HG02973 (cell line): ENCODE results near the gene SPATA31D3.
"Not testable (repeated sequence)": the region's sequence is repeated elsewhere in the genome, so short reads cannot be mapped to it uniquely, and the experiment has no call there.

ENCODE experiments used
- ATAC-seq: cut with Tn5 transposase; IDR thresholded peaks from one replicate; pipeline ENCODE4 v1.9.1; 2021; ENCODE audit warnings: moderate library complexity; ENCODE audit not compliant: unreplicated experiment

SPATA31D3 gene

DNA sequence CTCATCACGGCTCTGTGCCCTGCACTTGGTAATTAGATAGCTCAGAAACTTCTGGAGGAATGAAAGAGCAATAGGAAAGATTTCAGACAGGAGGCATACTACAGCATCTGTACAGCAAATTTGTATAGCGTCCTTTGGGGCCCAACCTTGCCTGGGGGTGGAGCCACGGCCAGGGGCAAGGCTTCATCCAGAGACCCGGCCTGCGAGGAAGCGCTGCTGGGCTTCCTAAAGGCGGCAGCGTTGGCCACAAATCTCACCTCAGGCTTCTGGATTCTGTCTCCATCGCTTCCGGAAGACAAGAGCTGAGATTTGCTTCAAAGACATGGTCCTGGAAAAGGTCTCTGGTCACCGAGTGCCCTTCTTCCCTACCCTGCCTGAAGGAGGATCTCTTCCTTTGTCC, 33.1 kb downstream of the SPATA31D3 start:
- ATAC-seq, result no peak

DNA sequence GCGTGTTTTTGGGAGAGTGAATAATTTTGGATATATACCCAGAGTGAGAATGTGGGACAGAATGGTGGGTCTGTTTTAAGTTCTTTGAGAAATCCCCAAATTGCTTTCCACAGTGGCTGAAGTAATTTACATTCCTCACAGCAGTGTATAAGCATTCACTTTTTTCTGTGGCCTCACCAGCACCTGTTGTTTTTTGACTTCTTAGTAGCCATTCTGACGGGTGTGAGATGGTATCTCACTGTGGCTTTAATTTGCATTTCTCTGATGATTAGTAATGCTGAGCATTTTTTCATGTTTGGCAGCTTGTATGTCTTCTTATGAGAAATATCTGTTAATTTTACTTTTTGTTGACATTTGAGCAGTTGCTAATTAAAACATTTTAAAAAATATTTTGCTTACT, 35.9 kb downstream of the SPATA31D3 start:
- no peak for ATAC-seq

DNA sequence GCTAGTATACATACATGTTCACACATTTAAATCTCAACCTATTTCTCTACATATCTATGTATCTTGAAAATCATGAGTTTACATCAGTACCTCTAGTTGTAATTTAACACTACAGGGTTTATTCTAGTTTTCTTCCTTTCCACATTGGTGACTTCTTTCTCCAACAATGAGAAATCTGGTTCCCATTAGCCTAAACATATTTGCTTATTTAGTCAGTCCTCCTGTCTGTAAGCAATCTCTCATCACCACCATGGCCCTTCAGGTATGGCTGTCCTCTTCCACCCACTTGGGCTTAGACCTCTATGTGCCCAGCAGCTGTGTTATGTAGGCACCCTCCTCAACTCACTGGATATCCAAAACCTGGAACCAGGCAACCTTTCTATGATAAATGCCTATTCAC, 37.3 kb downstream of the SPATA31D3 start:
- ATAC-seq, result no peak

DNA sequence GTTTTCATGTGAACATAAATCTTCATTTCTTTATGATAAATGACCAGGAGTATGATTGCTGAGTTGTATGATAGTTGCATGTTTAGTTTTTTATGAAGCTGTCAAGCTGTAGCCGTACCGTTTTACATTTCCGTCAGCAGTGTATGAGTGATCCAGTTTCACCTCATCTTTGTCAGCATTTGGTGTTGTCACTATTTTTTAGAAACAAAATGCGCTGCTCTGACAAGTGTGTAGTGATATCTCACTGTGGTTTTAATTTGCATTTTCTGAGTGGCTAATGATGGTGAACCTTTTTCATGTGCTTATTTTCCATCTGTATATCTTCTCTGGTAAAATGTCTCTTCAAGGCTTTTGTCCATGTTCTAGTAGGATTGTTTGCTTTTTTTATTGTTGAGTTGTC, 38.6 kb downstream of the SPATA31D3 start:
- no peak for ATAC-seq

DNA sequence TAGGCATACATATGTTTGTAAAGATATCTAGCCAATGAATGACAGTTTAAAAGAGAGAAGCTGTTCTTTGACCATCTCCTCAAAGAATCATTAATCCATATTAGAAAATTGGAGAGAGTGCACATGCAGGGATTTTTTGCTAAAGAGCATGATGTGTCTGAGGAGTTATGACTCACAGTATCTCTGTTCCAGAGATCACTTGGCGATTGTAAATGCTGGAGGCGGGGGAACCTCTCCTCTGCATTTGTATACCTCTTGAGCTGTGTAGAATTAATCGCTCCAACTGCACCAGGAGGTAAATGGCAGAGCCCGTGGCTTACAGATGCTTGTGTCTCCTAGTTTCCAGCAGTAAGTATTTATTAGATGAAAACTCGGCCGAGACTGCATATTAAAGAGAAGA, 41.6 kb downstream of the SPATA31D3 start:
- no peak for ATAC-seq

DNA sequence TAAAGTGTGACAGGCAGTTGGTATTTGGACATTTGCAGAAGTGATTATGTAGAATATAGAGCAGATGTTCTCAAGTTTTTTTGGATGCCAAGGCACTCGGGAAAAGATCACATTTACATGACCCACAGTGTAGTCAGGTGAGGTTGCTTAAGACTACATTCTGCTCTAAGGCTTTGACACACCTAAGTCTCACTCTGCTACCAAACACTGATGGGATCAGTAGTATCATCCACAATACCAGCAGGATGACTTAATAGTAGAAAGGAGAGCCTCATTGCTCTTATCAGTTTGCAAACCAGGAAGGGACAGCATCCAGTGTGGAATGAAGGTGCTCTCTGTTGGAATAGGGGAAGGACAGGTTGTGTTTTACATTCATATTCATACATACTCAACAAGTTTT, 42.8 kb downstream of the SPATA31D3 start:
- no peak for ATAC-seq

DNA sequence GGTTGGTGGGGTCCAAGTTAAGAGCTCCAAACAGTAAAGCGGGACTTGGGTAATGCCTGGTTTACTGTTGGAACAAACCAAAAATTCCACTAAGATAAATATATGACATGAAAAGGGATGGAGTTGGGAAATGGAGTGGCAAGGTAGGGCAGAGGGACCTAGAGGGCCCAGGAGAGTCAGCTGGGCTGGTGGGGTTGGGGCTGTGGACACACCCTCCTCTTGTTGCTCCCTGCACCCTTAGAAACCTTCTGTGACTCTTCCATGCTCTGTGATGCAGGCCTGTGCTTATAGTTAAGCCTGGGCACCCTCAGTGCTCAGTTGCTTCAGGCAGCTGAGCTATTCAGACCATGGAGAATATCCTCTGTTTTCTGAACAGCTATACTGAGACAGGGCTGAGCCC, 45.2 kb downstream of the SPATA31D3 start, which contains the start of gene SPATA31D1:
Gene SPATA31D1 (plus strand): TSS at position 301 of the 400 bp plus-strand sequence. CDS start 47 bp downstream, at position 348.
- not testable (repeated sequence) for ATAC-seq

DNA sequence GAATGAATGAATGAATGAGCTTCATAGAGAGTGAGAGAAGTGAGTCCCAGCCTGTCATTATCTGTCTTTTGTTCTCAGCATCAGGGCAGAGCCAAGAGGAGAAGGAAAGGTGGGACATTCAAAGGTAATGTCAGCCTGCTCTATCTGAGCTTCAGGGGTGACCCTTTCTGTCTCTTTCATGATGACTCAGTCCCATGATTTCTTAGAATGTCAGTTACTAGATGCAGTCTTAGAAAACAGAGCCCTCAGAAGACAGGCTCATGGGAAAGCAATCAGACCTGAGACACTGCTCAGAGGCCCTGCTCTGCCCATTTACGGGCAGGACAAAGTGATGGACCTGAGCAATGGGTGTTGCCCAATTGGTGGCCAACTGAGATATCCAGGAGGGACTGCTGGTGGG, 46.4 kb downstream of the SPATA31D3 start:
- no peak for ATAC-seq

DNA sequence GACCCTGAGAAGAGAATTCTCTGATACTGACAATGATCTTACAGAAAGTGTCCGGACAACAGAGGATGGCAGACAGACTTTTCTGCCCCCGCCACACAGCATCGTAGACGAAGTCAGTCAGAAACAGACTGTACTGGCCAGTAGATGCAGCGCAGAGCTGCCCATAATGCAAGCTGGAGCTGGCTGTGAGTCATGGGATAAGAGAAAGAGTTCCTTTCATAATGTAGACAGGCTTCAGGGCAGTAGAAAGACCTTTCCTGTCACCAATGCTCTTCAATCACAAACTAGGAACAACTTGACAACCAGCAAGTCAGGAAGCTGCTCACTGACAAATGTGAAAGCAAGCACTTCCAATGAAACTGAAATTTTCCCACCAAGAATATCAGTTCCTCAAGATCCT, 50.4 kb downstream of the SPATA31D3 start:
- ATAC-seq, result no peak
